K562 (cell line): ENCODE measurements around the gene IMPACT. TPM values are rescaled to one million over a fixed set of nuclear protein-coding genes. Genes with fewer than 3 reads are reported as not detected.

Experiments
- ATAC-seq: fragments of 200-7000 bp; cut with Tn5 transposase; 3 replicates; pipeline ENCODE4 v1.9.1; 2020; ENCODE audit warnings: moderate library complexity
- BruUV-seq: library from RNA; stranded (reverse); fragments of 400-500 nt; replicated peaks from 2 replicates; lab custom pipeline; 2021; lab: Mats Ljungman, UMichigan
- CTCF ChIA-PET: fragments of 300-600 bp; formaldehyde crosslinking; extraction: SDS; loops from one replicate; lab custom pipeline; 2021; ENCODE audit warnings: low intra/inter-chr PET ratio; lab: Yijun Ruan, JAX
- POLR2A ChIA-PET: fragments of 300-600, 350-650 bp; sonication (Branson Sonifier 250); formaldehyde crosslinking; extraction: SDS; loops from one replicate; lab custom pipeline; 2021; ENCODE audit warnings: antibody characterized with exemption, inconsistent platforms; lab: Yijun Ruan, JAX
- DNase-seq, 4 experiments: peaks; one replicate each; pipeline versions ENCODE4 v3.0.0 to v3.0.0-alpha.2; 2011 to 2018; ENCODE audit warnings: low spot score in 3 of 4, mixed read lengths in 3 of 4; ENCODE audit errors: extremely low read depth in 1 of 4
- FAIRE-seq: peaks from 2 replicates; lab custom pipeline; 2011; peaks lifted over from hg19 to GRCh38; lab: Jason Lieb, UNC
- H2AFZ ChIP-seq: 2 replicates; pipeline ENCODE4 v1.6.0; 2011; ENCODE audit warnings: low read depth, low read length, control low read depth, inconsistent platforms
- H3K27ac ChIP-seq: fragments of 200-600 bp; 3 replicates; pipeline ENCODE4 v1.8.0; 2011; ENCODE audit warnings: low read depth, mild to moderate bottlenecking, control low read depth, inconsistent platforms, low read length, moderate library complexity, mixed read lengths; ENCODE audit errors: extremely low read depth
- H3K27me3 ChIP-seq, 2 experiments: fragments of 300-600 bp in 1 of 2; 2 replicates in 1 of 2; 3 replicates in 1 of 2; pipeline versions ENCODE4 v1.6.0 to v1.8.0; 2011; ENCODE audit warnings: inconsistent platforms in 2 of 2, low read length in 2 of 2, mild to moderate bottlenecking in 1 of 2, mixed read lengths in 1 of 2, moderate library complexity in 1 of 2; ENCODE audit not compliant: control insufficient read depth in 2 of 2, insufficient read depth in 2 of 2
- H3K36me3 ChIP-seq: fragments of 300-600 bp; 3 replicates; pipeline ENCODE4 v1.8.0; 2011; ENCODE audit warnings: mild to moderate bottlenecking, low read length, inconsistent platforms; ENCODE audit not compliant: control insufficient read depth, insufficient read depth
- H3K4me1 ChIP-seq, 2 experiments: fragments of 200-600 bp in 1 of 2; replicated peaks in 1 of 2; 2 replicates in 1 of 2; 3 replicates in 1 of 2; pipeline versions ENCODE4 v1.5.1 to v1.8.0; 2011; ENCODE audit warnings: inconsistent platforms in 2 of 2, low read length in 2 of 2, mild to moderate bottlenecking in 1 of 2, mixed read lengths in 1 of 2, moderate library complexity in 1 of 2; ENCODE audit not compliant: control insufficient read depth in 2 of 2, insufficient read depth in 2 of 2
- H3K4me2 ChIP-seq: 2 replicates; pipeline ENCODE4 v1.6.1; 2011; ENCODE audit warnings: low read length, control low read depth, inconsistent platforms, mixed read lengths; ENCODE audit not compliant: insufficient read depth
- H3K4me3 ChIP-seq: fragments of 200-600 bp; sonication (generic), shearing (Covaris generic); 2 replicates; pipeline ENCODE4 v1.5.1; 2016; ENCODE audit warnings: control low read depth, inconsistent platforms
- H3K79me2 ChIP-seq: fragments of 200-600 bp; 3 replicates; pipeline ENCODE4 v1.8.0; 2011; ENCODE audit warnings: low read length, inconsistent platforms; ENCODE audit not compliant: control insufficient read depth, insufficient read depth
- H3K9ac ChIP-seq, 2 experiments: 2 replicates each; pipeline versions ENCODE4 v1.6.0 to v1.6.1; 2011; ENCODE audit warnings: low read depth in 2 of 2, low read length in 2 of 2, control low read depth in 1 of 2, inconsistent platforms in 1 of 2, mild to moderate bottlenecking in 1 of 2, mixed read lengths in 1 of 2; ENCODE audit not compliant: insufficient read depth in 1 of 2
- H3K9me1 ChIP-seq: one replicate; pipeline ENCODE4 v1.6.0; 2011; ENCODE audit warnings: inconsistent platforms, mild to moderate bottlenecking, low read length, moderate library complexity; ENCODE audit not compliant: control insufficient read depth, insufficient read depth
- H3K9me3 ChIP-seq: replicated peaks from 2 replicates; pipeline ENCODE4 v1.5.1; 2011; ENCODE audit warnings: low read depth, low read length, inconsistent platforms; ENCODE audit not compliant: control insufficient read depth, insufficient read depth
- H4K20me1 ChIP-seq: replicated peaks from 2 replicates; pipeline ENCODE4 v1.6.1; 2011; ENCODE audit warnings: low read length, inconsistent platforms, mixed read lengths; ENCODE audit not compliant: control insufficient read depth, insufficient read depth
- ATF7 ChIP-seq: fragments of 450-650 bp; IDR thresholded peaks from 2 replicates; pipeline ENCODE4 v1.7.1; 2014; ENCODE audit warnings: mild to moderate bottlenecking, moderate library complexity
- DDX20 ChIP-seq: fragments of 450-650 bp; IDR thresholded peaks from 2 replicates; pipeline ENCODE4 v1.6.1; 2016; ENCODE audit warnings: missing genetic modification characterization, low read depth, mild to moderate bottlenecking, missing compliant biosample characterization, moderate library complexity
- E2F8 ChIP-seq: fragments of 450-650 bp; IDR thresholded peaks from 2 replicates; pipeline ENCODE4 v1.7.1; 2018; ENCODE audit warnings: mild to moderate bottlenecking, low read depth; ENCODE audit not compliant: partially characterized antibody
- ID3 ChIP-seq, 2 experiments: fragments of 250-450 bp in 1 of 2; fragments of 450-650 bp in 1 of 2; sonication (Bioruptor Pico) in 1 of 2; IDR thresholded peaks; 2 replicates each; pipeline versions ENCODE4 v1.6.1 to v1.8.0; 2016 to 2021; ENCODE audit warnings: mild to moderate bottlenecking in 2 of 2, moderate library complexity in 2 of 2, missing compliant biosample characterization in 1 of 2, missing genetic modification characterization in 1 of 2
- KAT8 ChIP-seq: fragments of 450-650 bp; IDR thresholded peaks from 2 replicates; pipeline ENCODE4 v1.6.1; 2016; ENCODE audit warnings: low read depth, mild to moderate bottlenecking
- MCM2 ChIP-seq: fragments of 450-650 bp; IDR thresholded peaks from 2 replicates; pipeline ENCODE4 v1.6.1; 2017; ENCODE audit warnings: low read depth, mild to moderate bottlenecking
- NR2F6 ChIP-seq: fragments of 450-650 bp; formaldehyde crosslinking; IDR thresholded peaks from 2 replicates; pipeline ENCODE4 v1.4.0; 2020; ENCODE audit warnings: mild to moderate bottlenecking
- PHTF2 ChIP-seq: fragments of 250-450 bp; sonication (Bioruptor Pico); IDR thresholded peaks from 2 replicates; pipeline ENCODE4 v1.5.0; 2021; ENCODE audit warnings: mild to moderate bottlenecking
- POLR2G ChIP-seq: fragments of 200-400 bp; formaldehyde crosslinking; IDR thresholded peaks from 2 replicates; pipeline ENCODE4 v1.6.1; 2017; ENCODE audit warnings: low read depth, mild to moderate bottlenecking, antibody characterized with exemption, low read length, moderate library complexity
- POU5F1 ChIP-seq: fragments of 150-350 bp; IDR thresholded peaks from 2 replicates; pipeline ENCODE4 v1.6.1; 2014; ENCODE audit warnings: borderline replicate concordance, low read length, low read depth, mild to moderate bottlenecking; ENCODE audit not compliant: partially characterized antibody
- SRSF3 ChIP-seq: fragments of 200-400 bp; formaldehyde crosslinking; IDR thresholded peaks from 2 replicates; pipeline ENCODE4 v1.6.1; 2016; ENCODE audit warnings: mild to moderate bottlenecking, low read length, moderate library complexity; ENCODE audit not compliant: insufficient read depth
- TAL1 ChIP-seq: fragments of 450-650 bp; IDR thresholded peaks from 2 replicates; pipeline ENCODE4 v1.6.1; 2016; ENCODE audit warnings: mild to moderate bottlenecking
- TCF15 ChIP-seq: fragments of 250-450 bp; sonication (Bioruptor Pico); IDR thresholded peaks from 2 replicates; pipeline ENCODE4 v1.8.0; 2022; ENCODE audit warnings: moderate library complexity, mild to moderate bottlenecking, inconsistent platforms
- THRAP3 ChIP-seq: fragments of 450-650 bp; IDR thresholded peaks from 2 replicates; pipeline ENCODE4 v1.6.1; 2016; ENCODE audit warnings: mild to moderate bottlenecking, inconsistent platforms, borderline replicate concordance
- ZBTB9 ChIP-seq: fragments of 450-650 bp; formaldehyde crosslinking; IDR thresholded peaks from 2 replicates; pipeline ENCODE4 v1.4.0; 2020; ENCODE audit warnings: mild to moderate bottlenecking, moderate library complexity
- ZC3H11A ChIP-seq: IDR thresholded peaks from 2 replicates; pipeline ENCODE4 v1.6.1; 2012; ENCODE audit warnings: low read depth, low read length, improper control_type of control experiment
- ZC3H4 ChIP-seq: sonication (generic); formaldehyde crosslinking; IDR thresholded peaks from 2 replicates; pipeline ENCODE4 v1.9.0; 2021; ENCODE audit warnings: missing genetic modification reagents, borderline replicate concordance
- ZNF134 ChIP-seq: fragments of 250-450 bp; sonication (Bioruptor Pico); conservative IDR thresholded peaks from 2 replicates; pipeline ENCODE4 v1.4.0; 2020
- ZNF717 ChIP-seq: fragments of 250-450 bp; sonication (Bioruptor Pico); IDR thresholded peaks from 2 replicates; pipeline ENCODE4 v1.5.0; 2021
- ZNF79 ChIP-seq: fragments of 250-450 bp; sonication (Bioruptor Pico); IDR thresholded peaks from 2 replicates; pipeline ENCODE4 v1.4.0; 2020; ENCODE audit warnings: low read depth, mild to moderate bottlenecking, moderate library complexity
- WGBS: fragments of 100-300 bp; shearing (Covaris generic); methylation state at CpG from one replicate; pipeline ENCODE4 v1.1.6; 2016; ENCODE audit warnings: low coverage, mixed read lengths; ENCODE audit not compliant: insufficient coverage; ENCODE audit errors: missing lambda C conversion rate; 5-methylcytosine and 5-hydroxymethylcytosine counted together
- in situ Hi-C: fragments of 300-500 bp; cut with MboI; formaldehyde crosslinking; loops from 4 replicates; pipeline ENCODE4 v1.15.0; 2018; ENCODE audit warnings: inconsistent platforms, mixed read lengths
- intact Hi-C: fragments of 100-400 bp; cut with micrococcal nuclease; formaldehyde crosslinking; loops from 2 replicates; pipeline ENCODE4 v1.14.2; 2022
- polyA plus RNA-seq, 8 experiments: library from polyadenylated mRNA; depleted of rRNA in 4 of 8; stranded (reverse) in 5 of 8; unstranded in 3 of 8; fragments of >200 nt; fragmentation: Nextera tagmentation in 2 of 8; fragmentation: Illumina TruSeq in 1 of 8; extraction: Ambion mirVana in 2 of 8; extraction: Trizol in 1 of 8; gene quantifications; 2 replicates each; pipeline versions ENCODE4 v1.2.1 to v1.2.3, GENCODE V29; 2011 to 2014; ENCODE audit warnings: inconsistent platforms in 1 of 8, missing spikeins in 1 of 8
- total RNA-seq, 7 experiments: library from RNA; depleted of rRNA in 6 of 7; stranded (reverse); fragments of >200 nt in 6 of 7; fragmentation: Illumina TruSeq in 2 of 7; extraction: Trizol in 2 of 7; gene quantifications; 2 replicates each; pipeline versions ENCODE4 v1.2.1 to v1.2.3, GENCODE V29; 2011 to 2021; ENCODE audit warnings: low replicate concordance in 1 of 7

IMPACT gene
- total and polyA plus RNA-seq, 9 of the 15 experiments (the other 6 are each of a cell fraction or from before 2014, with no cell fraction given): 4.7 to 7.6 (median 5.8) TPM

GRCh38 chr18:24485681-24486080, 59.2 kb downstream of the IMPACT start:
- BruUV-seq: no TSS peak
- Histone ChIP-seq H3K4me1 (no peaks in the 10 kb centered on the region), H3K9me3 (no peaks in the 10 kb centered on the region), H3K79me2 (no peaks in the 10 kb centered on the region), H3K36me3 (no peaks in the 10 kb centered on the region), H3K4me3 (no peak overlapping the region), H2AFZ (no peak overlapping the region), H3K27ac (no peak overlapping the region), H3K27me3 (peaks cover 0 to 7% of the 10 kb centered on the region in 2 experiments; a peak in 1 of 5 replicates), H3K9me1 (no peaks in the 10 kb centered on the region), H3K4me2 (no peak overlapping the region), H4K20me1 (no peaks in the 10 kb centered on the region), H3K9ac (no peak overlapping the region)
- no peak for TF ChIP-seq THRAP3
- no peak for TF ChIP-seq PHTF2 (CRISPR knock-in tag)
- no peak for TF ChIP-seq E2F8
- TF ChIP-seq ZNF134: no peak
- TF ChIP-seq ZNF79 (CRISPR knock-in tag): no peak
- no peak for TF ChIP-seq ZC3H4 (CRISPR knock-in tag)
- TF ChIP-seq ZC3H11A: no peak
- no peak for TF ChIP-seq POU5F1
- no peak for TF ChIP-seq MCM2
- no peak for TF ChIP-seq ID3 (CRISPR knock-in tag; IDR thresholded peaks at IDR 0.05)
- no peak for TF ChIP-seq ID3 (tag; IDR thresholded peaks at IDR 0.05)
- no peak for TF ChIP-seq TCF15 (CRISPR knock-in tag)
- no peak for TF ChIP-seq ZBTB9
- TF ChIP-seq ZNF717 (CRISPR knock-in tag): no peak
- no peak for TF ChIP-seq POLR2G
- TF ChIP-seq DDX20: no peak
- no peak for TF ChIP-seq TAL1
- no peak for TF ChIP-seq KAT8
- TF ChIP-seq ATF7: no peak
- TF ChIP-seq NR2F6 (CRISPR knock-in tag): no peak
- no peak for TF ChIP-seq SRSF3
- no peak for DNase-seq
- POLR2A ChIA-PET: interaction anchor here (1.0 kb wide), 1 partner anchor 11 kb away, joined by 3 read pairs; no protein-coding TSS in a partner anchor
- FAIRE-seq: no peak
- in situ Hi-C loops: loop anchor here (5.0 to 10.0 kb wide), 2 partner anchors 128 to 311 kb away; no protein-coding TSS in a partner anchor
- CTCF ChIA-PET: no interaction called here
- ATAC-seq: no peak
- 0% methylated on average over 3 of the region's 3 CpGs for WGBS
- intact Hi-C loops: loop anchor here (10.0 kb wide), 1 partner anchor 61 kb away; the partner anchor contains the start of gene IMPACT
